ENCODE results near the gene ELF5. TPM values are rescaled to one million over a fixed set of nuclear protein-coding genes. Genes with fewer than 3 reads are reported as not detected.
A peak's percentile ranks its signal among the peaks of the same experiment; 100 is the strongest.

ELF5 gene
- total and polyA plus RNA-seq, 2 of the 13 experiments (the other 11 are each of a cell fraction or from before 2014, with no cell fraction given), result 0.51 to 2.6 TPM

DNA sequence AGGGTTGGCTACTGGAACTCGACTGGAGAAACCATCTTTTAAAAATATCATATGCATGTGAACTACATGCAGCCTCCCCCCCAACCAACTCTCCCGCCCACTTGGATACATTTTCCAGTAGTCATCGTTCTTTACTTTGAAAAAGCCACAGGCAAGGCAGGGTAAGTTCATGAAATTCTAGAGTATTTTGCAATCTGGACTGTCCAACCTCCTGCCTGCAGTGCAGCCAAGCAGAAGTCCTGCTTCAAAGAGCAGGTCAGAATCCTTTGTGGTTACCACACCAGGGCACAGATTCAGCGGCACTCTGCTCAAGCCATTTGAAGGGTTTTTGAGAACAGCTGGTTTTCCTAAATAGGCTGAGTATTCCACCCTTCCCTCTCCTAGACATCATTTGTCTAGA is 12.1 kb downstream of the ELF5 start (continued):
- TF ChIP-seq RELA (CRISPR knock-in tag; IDR thresholded peaks at IDR 0.05) (no peak), ZNF382 (CRISPR knock-in tag; IDR thresholded peaks at IDR 0.05; ENCODE audit: borderline replicate concordance) (no peak), TP53 (CRISPR knock-in tag; conservative IDR thresholded peaks at IDR 0.05) (no peak), ZNF12 (CRISPR knock-in tag; IDR thresholded peaks at IDR 0.05) (0 out of 2 replicates have a peak, but pooled peaks have one; percentile 45), JUND (CRISPR knock-in tag; IDR thresholded peaks at IDR 0.05) (no peak), ZFP82 (CRISPR knock-in tag; IDR thresholded peaks at IDR 0.05; ENCODE audit: borderline replicate concordance) (no peak), SIN3B (IDR thresholded peaks at IDR 0.05; ENCODE audit: low read length) (no peak), ZNF547 (CRISPR knock-in tag; IDR thresholded peaks at IDR 0.05) (no peak), ETV6 (CRISPR knock-in tag; conservative IDR thresholded peaks at IDR 0.05) (no peak), HDAC6 (IDR thresholded peaks at IDR 0.05; ENCODE audit: low read depth, low read length) (no peak), EP300 (IDR thresholded peaks at IDR 0.05; ENCODE audit: low read depth in 2 of 2, low read length in 2 of 2) (peak; percentile 55 to 87), EP300 (CRISPR knock-in tag; IDR thresholded peaks at IDR 0.05; ENCODE audit: borderline replicate concordance) (peak; percentile 60; the same call in 1 of the 2 replicates)
- TF ChIP-seq, protein P1, sequence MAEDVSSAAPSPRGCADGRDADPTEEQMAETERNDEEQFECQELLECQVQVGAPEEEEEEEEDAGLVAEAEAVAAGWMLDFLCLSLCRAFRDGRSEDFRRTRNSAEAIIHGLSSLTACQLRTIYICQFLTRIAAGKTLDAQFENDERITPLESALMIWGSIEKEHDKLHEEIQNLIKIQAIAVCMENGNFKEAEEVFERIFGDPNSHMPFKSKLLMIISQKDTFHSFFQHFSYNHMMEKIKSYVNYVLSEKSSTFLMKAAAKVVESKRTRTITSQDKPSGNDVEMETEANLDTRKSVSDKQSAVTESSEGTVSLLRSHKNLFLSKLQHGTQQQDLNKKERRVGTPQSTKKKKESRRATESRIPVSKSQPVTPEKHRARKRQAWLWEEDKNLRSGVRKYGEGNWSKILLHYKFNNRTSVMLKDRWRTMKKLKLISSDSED (CRISPR knock-in tag; IDR thresholded peaks at IDR 0.05), result no peak
- TF ChIP-seq, protein P2, sequence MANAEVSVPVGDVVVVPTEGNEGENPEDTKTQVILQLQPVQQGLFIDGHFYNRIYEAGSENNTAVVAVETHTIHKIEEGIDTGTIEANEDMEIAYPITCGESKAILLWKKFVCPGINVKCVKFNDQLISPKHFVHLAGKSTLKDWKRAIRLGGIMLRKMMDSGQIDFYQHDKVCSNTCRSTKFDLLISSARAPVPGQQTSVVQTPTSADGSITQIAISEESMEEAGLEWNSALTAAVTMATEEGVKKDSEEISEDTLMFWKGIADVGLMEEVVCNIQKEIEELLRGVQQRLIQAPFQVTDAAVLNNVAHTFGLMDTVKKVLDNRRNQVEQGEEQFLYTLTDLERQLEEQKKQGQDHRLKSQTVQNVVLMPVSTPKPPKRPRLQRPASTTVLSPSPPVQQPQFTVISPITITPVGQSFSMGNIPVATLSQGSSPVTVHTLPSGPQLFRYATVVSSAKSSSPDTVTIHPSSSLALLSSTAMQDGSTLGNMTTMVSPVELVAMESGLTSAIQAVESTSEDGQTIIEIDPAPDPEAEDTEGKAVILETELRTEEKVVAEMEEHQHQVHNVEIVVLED (CRISPR knock-in tag; IDR thresholded peaks at IDR 0.05; ENCODE audit: borderline replicate concordance), result no peak
- TF ChIP-seq, protein P3, sequence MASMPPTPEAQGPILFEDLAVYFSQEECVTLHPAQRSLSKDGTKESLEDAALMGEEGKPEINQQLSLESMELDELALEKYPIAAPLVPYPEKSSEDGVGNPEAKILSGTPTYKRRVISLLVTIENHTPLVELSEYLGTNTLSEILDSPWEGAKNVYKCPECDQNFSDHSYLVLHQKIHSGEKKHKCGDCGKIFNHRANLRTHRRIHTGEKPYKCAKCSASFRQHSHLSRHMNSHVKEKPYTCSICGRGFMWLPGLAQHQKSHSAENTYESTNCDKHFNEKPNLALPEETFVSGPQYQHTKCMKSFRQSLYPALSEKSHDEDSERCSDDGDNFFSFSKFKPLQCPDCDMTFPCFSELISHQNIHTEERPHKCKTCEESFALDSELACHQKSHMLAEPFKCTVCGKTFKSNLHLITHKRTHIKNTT (CRISPR knock-in tag; IDR thresholded peaks at IDR 0.05), result no peak
- TF ChIP-seq, protein P4, sequence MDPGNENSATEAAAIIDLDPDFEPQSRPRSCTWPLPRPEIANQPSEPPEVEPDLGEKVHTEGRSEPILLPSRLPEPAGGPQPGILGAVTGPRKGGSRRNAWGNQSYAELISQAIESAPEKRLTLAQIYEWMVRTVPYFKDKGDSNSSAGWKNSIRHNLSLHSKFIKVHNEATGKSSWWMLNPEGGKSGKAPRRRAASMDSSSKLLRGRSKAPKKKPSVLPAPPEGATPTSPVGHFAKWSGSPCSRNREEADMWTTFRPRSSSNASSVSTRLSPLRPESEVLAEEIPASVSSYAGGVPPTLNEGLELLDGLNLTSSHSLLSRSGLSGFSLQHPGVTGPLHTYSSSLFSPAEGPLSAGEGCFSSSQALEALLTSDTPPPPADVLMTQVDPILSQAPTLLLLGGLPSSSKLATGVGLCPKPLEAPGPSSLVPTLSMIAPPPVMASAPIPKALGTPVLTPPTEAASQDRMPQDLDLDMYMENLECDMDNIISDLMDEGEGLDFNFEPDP (CRISPR knock-in tag; conservative IDR thresholded peaks at IDR 0.05), result no peak
- TF ChIP-seq, protein P5, sequence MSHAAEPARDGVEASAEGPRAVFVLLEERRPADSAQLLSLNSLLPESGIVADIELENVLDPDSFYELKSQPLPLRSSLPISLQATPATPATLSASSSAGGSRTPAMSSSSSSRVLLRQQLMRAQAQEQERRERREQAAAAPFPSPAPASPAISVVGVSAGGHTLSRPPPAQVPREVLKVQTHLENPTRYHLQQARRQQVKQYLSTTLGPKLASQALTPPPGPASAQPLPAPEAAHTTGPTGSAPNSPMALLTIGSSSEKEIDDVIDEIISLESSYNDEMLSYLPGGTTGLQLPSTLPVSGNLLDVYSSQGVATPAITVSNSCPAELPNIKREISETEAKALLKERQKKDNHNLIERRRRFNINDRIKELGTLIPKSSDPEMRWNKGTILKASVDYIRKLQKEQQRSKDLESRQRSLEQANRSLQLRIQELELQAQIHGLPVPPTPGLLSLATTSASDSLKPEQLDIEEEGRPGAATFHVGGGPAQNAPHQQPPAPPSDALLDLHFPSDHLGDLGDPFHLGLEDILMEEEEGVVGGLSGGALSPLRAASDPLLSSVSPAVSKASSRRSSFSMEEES (CRISPR knock-in tag; IDR thresholded peaks at IDR 0.05), result no peak

All from HepG2 (cell line).